ENCODE data around the gene ANO1. TPM values are rescaled to one million over a fixed set of nuclear protein-coding genes. Genes with fewer than 3 reads are reported as not detected.

ANO1 gene
- total RNA-seq, 1 donor from 2014 or later: not detected

Other genes with a start within 250 kb of the ANO1 start
- gene FADD, start 125.0 kb downstream of the ANO1 start, total RNA-seq: 44.4 and 52.0 TPM in 2 replicates
- 24.9 and 28.2 TPM in 2 replicates for gene PPFIA1, start 192.4 kb downstream of the ANO1 start, total RNA-seq